NCI-H146 treated with DMSO at 0.1 percent for 48 hours (cell line): ENCODE data around the gene SMIM13.

ENCODE experiments used
- DNase-seq: peaks from one replicate; lab custom pipeline; 2025; ENCODE audit not compliant: unreplicated experiment; lab: John Stamatoyannopoulos, UW

The SMIM13 gene

GRCh38 chr6:11151488-11151887 lies 57.9 kb downstream of the SMIM13 start:
- DNase-seq: no peak

- DNase-seq: no peak
These were observed 58.9 kb downstream of the SMIM13 start for GRCh38 chr6:11152581-11152980.

GRCh38 chr6:11153447-11153846 lies 59.8 kb downstream of the SMIM13 start:
- DNase-seq: no peak

- DNase-seq: no peak
These were observed 62.0 kb downstream of the SMIM13 start for GRCh38 chr6:11155589-11155988.

- DNase-seq: no peak
These were observed 66.6 kb downstream of the SMIM13 start for GRCh38 chr6:11160199-11160598.

- no peak for DNase-seq
These were observed 67.7 kb downstream of the SMIM13 start for GRCh38 chr6:11161031-11161956.

- DNase-seq: no peak
These were observed 68.6 kb downstream of the SMIM13 start for GRCh38 chr6:11162262-11162661.

- no peak for DNase-seq
These were observed 70.3 kb downstream of the SMIM13 start for GRCh38 chr6:11163932-11164331.

GRCh38 chr6:11164717-11165646 lies 71.3 kb downstream of the SMIM13 start:
- DNase-seq: no peak

GRCh38 chr6:11166948-11167347 lies 73.3 kb downstream of the SMIM13 start:
- no peak for DNase-seq

GRCh38 chr6:11168091-11168635 lies 74.5 kb downstream of the SMIM13 start:
- DNase-seq: no peak

- DNase-seq: no peak
These were observed 78.3 kb downstream of the SMIM13 start for GRCh38 chr6:11171952-11172351.

- no peak for DNase-seq
These were observed 79.1 kb downstream of the SMIM13 start for GRCh38 chr6:11172501-11173327.

- DNase-seq: no peak
These were observed 80.6 kb downstream of the SMIM13 start for GRCh38 chr6:11174242-11174611.

- DNase-seq: no peak
These were observed 83.6 kb downstream of the SMIM13 start for GRCh38 chr6:11177271-11177670.

GRCh38 chr6:11179088-11179418 lies 85.4 kb downstream of the SMIM13 start:
- DNase-seq: no peak

GRCh38 chr6:11179419-11180202 lies 86.0 kb downstream of the SMIM13 start:
- no peak for DNase-seq

GRCh38 chr6:11181478-11182136 lies 88.0 kb downstream of the SMIM13 start:
- DNase-seq: no peak

GRCh38 chr6:11183761-11184362 lies 90.2 kb downstream of the SMIM13 start:
- no peak for DNase-seq
